Neural progenitor cell (in vitro differentiated cells): ENCODE measurements around the gene PSMB8.

Experiments used
- EZH2 ChIP-seq: fragments of 200-600 bp; sonication (generic); IDR thresholded peaks from 2 replicates; pipeline ENCODE4 v1.6.1; 2017; ENCODE audit warnings: antibody characterized with exemption, mild to moderate bottlenecking, moderate library complexity
- EZH2phosphoT487 ChIP-seq: fragments of 200-600 bp; sonication (generic); IDR thresholded peaks from 2 replicates; pipeline ENCODE4 v1.6.1; 2017; ENCODE audit warnings: antibody characterized with exemption
- TF ChIP-seq, protein P1 (sequence below): fragments of 200-600 bp; sonication (generic); IDR thresholded peaks from 2 replicates; pipeline ENCODE4 v1.5.1; 2017; ENCODE audit warnings: antibody characterized with exemption, mild to moderate bottlenecking

DNA sequence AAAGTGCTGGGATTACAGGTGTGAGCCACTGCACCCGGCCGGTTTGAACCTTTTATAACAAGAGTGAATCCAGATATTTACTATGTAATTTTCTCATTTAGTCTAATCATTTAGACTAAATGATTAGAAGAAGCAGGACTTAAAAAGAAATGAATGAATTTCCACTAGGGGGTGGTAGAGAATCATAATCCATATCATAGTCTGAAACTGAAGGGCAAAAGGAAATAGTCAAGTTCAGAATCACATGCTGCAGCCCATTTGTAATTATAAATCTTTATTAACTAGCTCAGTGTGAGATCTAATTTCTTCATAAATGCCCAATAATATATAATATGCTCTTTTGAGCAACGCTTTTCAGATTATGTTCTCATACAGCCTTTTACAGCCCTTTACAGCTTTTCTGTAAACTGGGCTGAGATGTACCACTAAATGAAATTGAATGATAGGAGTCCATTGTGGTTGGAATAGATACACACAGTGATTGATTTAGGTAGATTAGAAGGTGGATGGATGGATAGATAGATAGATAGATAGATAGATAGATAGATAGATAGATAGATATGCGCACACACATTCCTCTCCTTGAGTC lies 41.9 kb upstream of the PSMB8 start:
- TF ChIP-seq, protein P1, sequence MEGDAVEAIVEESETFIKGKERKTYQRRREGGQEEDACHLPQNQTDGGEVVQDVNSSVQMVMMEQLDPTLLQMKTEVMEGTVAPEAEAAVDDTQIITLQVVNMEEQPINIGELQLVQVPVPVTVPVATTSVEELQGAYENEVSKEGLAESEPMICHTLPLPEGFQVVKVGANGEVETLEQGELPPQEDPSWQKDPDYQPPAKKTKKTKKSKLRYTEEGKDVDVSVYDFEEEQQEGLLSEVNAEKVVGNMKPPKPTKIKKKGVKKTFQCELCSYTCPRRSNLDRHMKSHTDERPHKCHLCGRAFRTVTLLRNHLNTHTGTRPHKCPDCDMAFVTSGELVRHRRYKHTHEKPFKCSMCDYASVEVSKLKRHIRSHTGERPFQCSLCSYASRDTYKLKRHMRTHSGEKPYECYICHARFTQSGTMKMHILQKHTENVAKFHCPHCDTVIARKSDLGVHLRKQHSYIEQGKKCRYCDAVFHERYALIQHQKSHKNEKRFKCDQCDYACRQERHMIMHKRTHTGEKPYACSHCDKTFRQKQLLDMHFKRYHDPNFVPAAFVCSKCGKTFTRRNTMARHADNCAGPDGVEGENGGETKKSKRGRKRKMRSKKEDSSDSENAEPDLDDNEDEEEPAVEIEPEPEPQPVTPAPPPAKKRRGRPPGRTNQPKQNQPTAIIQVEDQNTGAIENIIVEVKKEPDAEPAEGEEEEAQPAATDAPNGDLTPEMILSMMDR = peak; percentile 67
- TF ChIP-seq EZH2 = no peak
- TF ChIP-seq EZH2phosphoT487 = no peak
